ENCODE data around the gene COL5A3. TPM values are rescaled to one million over a fixed set of nuclear protein-coding genes. Genes with fewer than 3 reads are reported as not detected.

COL5A3 gene
- total RNA-seq, 4 donors from 2014 or later: 5.7 to 9.8 (median 6.6) TPM

DNA sequence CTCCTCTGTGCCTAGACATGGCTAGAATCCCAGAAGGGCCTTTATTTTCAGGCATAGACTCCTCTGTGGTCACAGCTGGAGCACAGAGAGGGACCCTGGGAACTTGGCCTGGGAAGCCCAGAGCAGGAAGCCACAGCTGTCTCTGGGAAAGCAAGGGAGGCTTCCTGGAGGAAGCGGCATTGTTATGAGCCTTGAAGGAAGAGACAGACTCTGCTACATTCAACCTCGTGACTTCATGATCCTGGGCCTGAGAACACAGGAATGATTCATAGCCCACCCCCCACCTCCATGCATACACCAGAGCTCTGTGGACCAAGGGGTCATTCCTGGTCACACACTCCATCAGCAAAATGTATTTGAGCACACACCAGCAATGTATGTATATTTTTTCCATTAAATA lies 11.6 kb upstream of the COL5A3 start:
- no peak overlapping the region for H3K27ac ChIP-seq
- H3K4me1 ChIP-seq: no peaks in the 10 kb centered on the region
- H3K9me3 ChIP-seq: no peaks in the 10 kb centered on the region
- ATAC-seq (no peak), DNase-seq (no peak)
- intact Hi-C loops (cut with DNase I; ENCODE audit: low total_unique reads) (no loop called here), in situ Hi-C loops (cut with MboI; ENCODE audit: low sequenced_read_pairs in 4 of 4) (loop anchor here in 1 of 4 donors (10.0 kb wide), 1 partner anchor 77 kb away; no protein-coding TSS in a partner anchor)
- H3K36me3 ChIP-seq: no peaks in the 10 kb centered on the region
- no peaks in the 10 kb centered on the region for H3K27me3 ChIP-seq
- TF ChIP-seq, protein P1, sequence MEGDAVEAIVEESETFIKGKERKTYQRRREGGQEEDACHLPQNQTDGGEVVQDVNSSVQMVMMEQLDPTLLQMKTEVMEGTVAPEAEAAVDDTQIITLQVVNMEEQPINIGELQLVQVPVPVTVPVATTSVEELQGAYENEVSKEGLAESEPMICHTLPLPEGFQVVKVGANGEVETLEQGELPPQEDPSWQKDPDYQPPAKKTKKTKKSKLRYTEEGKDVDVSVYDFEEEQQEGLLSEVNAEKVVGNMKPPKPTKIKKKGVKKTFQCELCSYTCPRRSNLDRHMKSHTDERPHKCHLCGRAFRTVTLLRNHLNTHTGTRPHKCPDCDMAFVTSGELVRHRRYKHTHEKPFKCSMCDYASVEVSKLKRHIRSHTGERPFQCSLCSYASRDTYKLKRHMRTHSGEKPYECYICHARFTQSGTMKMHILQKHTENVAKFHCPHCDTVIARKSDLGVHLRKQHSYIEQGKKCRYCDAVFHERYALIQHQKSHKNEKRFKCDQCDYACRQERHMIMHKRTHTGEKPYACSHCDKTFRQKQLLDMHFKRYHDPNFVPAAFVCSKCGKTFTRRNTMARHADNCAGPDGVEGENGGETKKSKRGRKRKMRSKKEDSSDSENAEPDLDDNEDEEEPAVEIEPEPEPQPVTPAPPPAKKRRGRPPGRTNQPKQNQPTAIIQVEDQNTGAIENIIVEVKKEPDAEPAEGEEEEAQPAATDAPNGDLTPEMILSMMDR (IDR thresholded peaks at IDR 0.05 in 4 of 5, conservative IDR thresholded peaks at IDR 0.05 in 1 of 5): no peak
- no peak for TF ChIP-seq POLR2A (IDR thresholded peaks at IDR 0.05)
- no peak overlapping the region for H3K4me3 ChIP-seq

- Histone ChIP-seq H3K36me3 (no peaks in the 10 kb centered on the region), H3K27me3 (no peaks in the 10 kb centered on the region), H3K9me3 (no peaks in the 10 kb centered on the region), H3K4me1 (no peaks in the 10 kb centered on the region), H3K27ac (no peak overlapping the region), H3K4me3 (no peak overlapping the region)
- DNase-seq (no peak), ATAC-seq (no peak)
- TF ChIP-seq POLR2A (IDR thresholded peaks at IDR 0.05): no peak
- TF ChIP-seq, protein P1 (IDR thresholded peaks at IDR 0.05 in 4 of 5, conservative IDR thresholded peaks at IDR 0.05 in 1 of 5): no peak
- intact Hi-C loops (cut with DNase I; ENCODE audit: low total_unique reads): no loop called here
- in situ Hi-C loops (cut with MboI; ENCODE audit: low sequenced_read_pairs in 4 of 4): loop anchor here in 1 of 4 donors (10.0 kb wide), 1 partner anchor 77 kb away; no protein-coding TSS in a partner anchor
Observed at GRCh38 chr19:10021446-10021845, 11.1 kb upstream of the COL5A3 start.

- no peak for ATAC-seq
- H3K4me1 ChIP-seq: no peaks in the 10 kb centered on the region
- no peaks in the 10 kb centered on the region for H3K9me3 ChIP-seq
- in situ Hi-C loops (cut with MboI; ENCODE audit: low sequenced_read_pairs in 4 of 4) (loop anchor here in 1 of 4 donors (10.0 kb wide), 1 partner anchor 76 kb away; no protein-coding TSS in a partner anchor), intact Hi-C loops (cut with DNase I; ENCODE audit: low total_unique reads) (no loop called here)
- TF ChIP-seq, protein P1 (IDR thresholded peaks at IDR 0.05 in 4 of 5, conservative IDR thresholded peaks at IDR 0.05 in 1 of 5): no peak
- TF ChIP-seq POLR2A (IDR thresholded peaks at IDR 0.05): no peak
- H3K4me3 ChIP-seq: no peak overlapping the region
- no peak overlapping the region for H3K27ac ChIP-seq
- DNase-seq: no peak
- H3K36me3 ChIP-seq: no peaks in the 10 kb centered on the region
- H3K27me3 ChIP-seq: no peaks in the 10 kb centered on the region
Observed at GRCh38 chr19:10020851-10021250, 10.5 kb upstream of the COL5A3 start.

- H3K4me1 ChIP-seq: no peaks in the 10 kb centered on the region
- DNase-seq (no peak), ATAC-seq (no peak)
- no peaks in the 10 kb centered on the region for H3K36me3 ChIP-seq
- H3K9me3 ChIP-seq: no peaks in the 10 kb centered on the region
- intact Hi-C loops (cut with DNase I; ENCODE audit: low total_unique reads) (no loop called here), in situ Hi-C loops (cut with MboI; ENCODE audit: low sequenced_read_pairs in 4 of 4) (no loop called here)
- no peak overlapping the region for H3K27ac ChIP-seq
- no peak for TF ChIP-seq POLR2A (IDR thresholded peaks at IDR 0.05)
- TF ChIP-seq, protein P1 (IDR thresholded peaks at IDR 0.05 in 4 of 5, conservative IDR thresholded peaks at IDR 0.05 in 1 of 5): no peak
- H3K27me3 ChIP-seq: no peaks in the 10 kb centered on the region
- H3K4me3 ChIP-seq: no peak overlapping the region
Observed at GRCh38 chr19:10019246-10019645, 8.9 kb upstream of the COL5A3 start.

- intact Hi-C loops (cut with DNase I; ENCODE audit: low total_unique reads) (no loop called here), in situ Hi-C loops (cut with MboI; ENCODE audit: low sequenced_read_pairs in 4 of 4) (no loop called here)
- H3K4me1 ChIP-seq: no peaks in the 10 kb centered on the region
- H3K4me3 ChIP-seq: no peak overlapping the region
- DNase-seq (no peak), ATAC-seq (no peak)
- no peaks in the 10 kb centered on the region for H3K36me3 ChIP-seq
- no peaks in the 10 kb centered on the region for H3K9me3 ChIP-seq
- no peaks in the 10 kb centered on the region for H3K27me3 ChIP-seq
- TF ChIP-seq POLR2A (IDR thresholded peaks at IDR 0.05): no peak
- TF ChIP-seq, protein P1 (IDR thresholded peaks at IDR 0.05 in 4 of 5, conservative IDR thresholded peaks at IDR 0.05 in 1 of 5): no peak
- no peak overlapping the region for H3K27ac ChIP-seq
Observed at GRCh38 chr19:10018786-10019185, 8.5 kb upstream of the COL5A3 start.
